ENCODE data around the gene PCYT2.
A peak's percentile ranks its signal among the peaks of the same experiment; 100 is the strongest.

GRCh38 chr17:81959362-81960129, 48.3 kb upstream of the PCYT2 start:
- TF ChIP-seq CTCF (IDR thresholded peaks at IDR 0.05) (peak; percentile 30 to 99 (median 96)), POLR2A (IDR thresholded peaks at IDR 0.05) (no peak)
